ENCODE measurements around the gene MRPL47. TPM values are rescaled to one million over a fixed set of nuclear protein-coding genes. Genes with fewer than 3 reads are reported as not detected.

The MRPL47 gene
- total and polyA plus RNA-seq, 2 of the 13 experiments (the other 11 are each of a cell fraction or from before 2014, with no cell fraction given) = 36.1 to 83.8 TPM

- 0 out of 2 replicates have a peak, but pooled peaks have one; percentile 30 for TF ChIP-seq MEIS1 (CRISPR knock-in tag; IDR thresholded peaks at IDR 0.05; ENCODE audit: borderline replicate concordance)
- 0 out of 2 replicates have a peak, but pooled peaks have one; percentile 23 for TF ChIP-seq IRF2 (CRISPR knock-in tag; IDR thresholded peaks at IDR 0.05)
- TF ChIP-seq KIAA2018 (CRISPR knock-in tag; IDR thresholded peaks at IDR 0.05; ENCODE audit: borderline replicate concordance) = no peak
- no peak for TF ChIP-seq SP5 (CRISPR knock-in tag; IDR thresholded peaks at IDR 0.05; ENCODE audit: borderline replicate concordance, low read depth)
- no peak for TF ChIP-seq POLR2AphosphoS2 (IDR thresholded peaks at IDR 0.05; ENCODE audit: low read depth, low read length)
- peak; percentile 34 for TF ChIP-seq KMT2A (CRISPR knock-in tag; IDR thresholded peaks at IDR 0.05)
- no peak for TF ChIP-seq AHR (CRISPR knock-in tag; IDR thresholded peaks at IDR 0.05)
- no peak for TF ChIP-seq LCORL (IDR thresholded peaks at IDR 0.05)
- peak; percentile 73; the same call in 1 of the 2 replicates for TF ChIP-seq LCORL (CRISPR knock-in tag; IDR thresholded peaks at IDR 0.05)
- peak; percentile 58 for TF ChIP-seq STAG1 (CRISPR knock-in tag; IDR thresholded peaks at IDR 0.05)
- no peak for TF ChIP-seq SRF (IDR thresholded peaks at IDR 0.05; ENCODE audit: low read depth, low read length)
- TF ChIP-seq, protein P1, sequence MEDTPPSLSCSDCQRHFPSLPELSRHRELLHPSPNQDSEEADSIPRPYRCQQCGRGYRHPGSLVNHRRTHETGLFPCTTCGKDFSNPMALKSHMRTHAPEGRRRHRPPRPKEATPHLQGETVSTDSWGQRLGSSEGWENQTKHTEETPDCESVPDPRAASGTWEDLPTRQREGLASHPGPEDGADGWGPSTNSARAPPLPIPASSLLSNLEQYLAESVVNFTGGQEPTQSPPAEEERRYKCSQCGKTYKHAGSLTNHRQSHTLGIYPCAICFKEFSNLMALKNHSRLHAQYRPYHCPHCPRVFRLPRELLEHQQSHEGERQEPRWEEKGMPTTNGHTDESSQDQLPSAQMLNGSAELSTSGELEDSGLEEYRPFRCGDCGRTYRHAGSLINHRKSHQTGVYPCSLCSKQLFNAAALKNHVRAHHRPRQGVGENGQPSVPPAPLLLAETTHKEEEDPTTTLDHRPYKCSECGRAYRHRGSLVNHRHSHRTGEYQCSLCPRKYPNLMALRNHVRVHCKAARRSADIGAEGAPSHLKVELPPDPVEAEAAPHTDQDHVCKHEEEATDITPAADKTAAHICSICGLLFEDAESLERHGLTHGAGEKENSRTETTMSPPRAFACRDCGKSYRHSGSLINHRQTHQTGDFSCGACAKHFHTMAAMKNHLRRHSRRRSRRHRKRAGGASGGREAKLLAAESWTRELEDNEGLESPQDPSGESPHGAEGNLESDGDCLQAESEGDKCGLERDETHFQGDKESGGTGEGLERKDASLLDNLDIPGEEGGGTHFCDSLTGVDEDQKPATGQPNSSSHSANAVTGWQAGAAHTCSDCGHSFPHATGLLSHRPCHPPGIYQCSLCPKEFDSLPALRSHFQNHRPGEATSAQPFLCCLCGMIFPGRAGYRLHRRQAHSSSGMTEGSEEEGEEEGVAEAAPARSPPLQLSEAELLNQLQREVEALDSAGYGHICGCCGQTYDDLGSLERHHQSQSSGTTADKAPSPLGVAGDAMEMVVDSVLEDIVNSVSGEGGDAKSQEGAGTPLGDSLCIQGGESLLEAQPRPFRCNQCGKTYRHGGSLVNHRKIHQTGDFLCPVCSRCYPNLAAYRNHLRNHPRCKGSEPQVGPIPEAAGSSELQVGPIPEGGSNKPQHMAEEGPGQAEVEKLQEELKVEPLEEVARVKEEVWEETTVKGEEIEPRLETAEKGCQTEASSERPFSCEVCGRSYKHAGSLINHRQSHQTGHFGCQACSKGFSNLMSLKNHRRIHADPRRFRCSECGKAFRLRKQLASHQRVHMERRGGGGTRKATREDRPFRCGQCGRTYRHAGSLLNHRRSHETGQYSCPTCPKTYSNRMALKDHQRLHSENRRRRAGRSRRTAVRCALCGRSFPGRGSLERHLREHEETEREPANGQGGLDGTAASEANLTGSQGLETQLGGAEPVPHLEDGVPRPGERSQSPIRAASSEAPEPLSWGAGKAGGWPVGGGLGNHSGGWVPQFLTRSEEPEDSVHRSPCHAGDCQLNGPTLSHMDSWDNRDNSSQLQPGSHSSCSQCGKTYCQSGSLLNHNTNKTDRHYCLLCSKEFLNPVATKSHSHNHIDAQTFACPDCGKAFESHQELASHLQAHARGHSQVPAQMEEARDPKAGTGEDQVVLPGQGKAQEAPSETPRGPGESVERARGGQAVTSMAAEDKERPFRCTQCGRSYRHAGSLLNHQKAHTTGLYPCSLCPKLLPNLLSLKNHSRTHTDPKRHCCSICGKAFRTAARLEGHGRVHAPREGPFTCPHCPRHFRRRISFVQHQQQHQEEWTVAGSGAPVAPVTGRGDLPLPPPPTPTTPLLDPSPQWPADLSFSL (CRISPR knock-in tag; IDR thresholded peaks at IDR 0.05) = no peak
- no peak for TF ChIP-seq SMARCC2 (IDR thresholded peaks at IDR 0.05)
- TF ChIP-seq NFIB (CRISPR knock-in tag; IDR thresholded peaks at IDR 0.05; ENCODE audit: borderline replicate concordance) = no peak
- peak; percentile 69; the same call in 1 of the 2 replicates for TF ChIP-seq ZNF691 (CRISPR knock-in tag; IDR thresholded peaks at IDR 0.05; ENCODE audit: borderline replicate concordance, low read depth)
These were observed 48.8 kb upstream of the MRPL47 start (continued) for GRCh38 chr3:179653096-179653797.
